Activated B cell treated with CpG ODN at 0.5 μM for 24 hours (primary cell): Measurements from ENCODE around the gene SMR3B. TPM values are rescaled to one million over a fixed set of nuclear protein-coding genes. Genes with fewer than 3 reads are reported as not detected.

Source experiments
- ATAC-seq: fragments of 200-7000 bp; cut with Tn5 transposase; one replicate; pipeline ENCODE4 v1.10.0; 2021; ENCODE audit warnings: low read depth, mild to moderate bottlenecking, moderate library complexity
- CTCF ChIA-PET: fragments of 350-600 bp; sonication (Branson Sonifier 250); formaldehyde crosslinking; loops from one replicate; lab custom pipeline; 2021; ENCODE audit warnings: antibody characterized with exemption; lab: Charles Lee
- POLR2A ChIA-PET: fragments of 350-600 bp; sonication (Branson Sonifier 250); formaldehyde crosslinking; loops from one replicate; lab custom pipeline; 2021; ENCODE audit warnings: antibody characterized with exemption; lab: Charles Lee
- DNase-seq: peaks from one replicate; pipeline ENCODE4 v3.0.0; 2022
- H3K27ac Mint-ChIP-seq: one replicate; pipeline ENCODE4 v1.8.0; 2020; ENCODE audit warnings: mixed read lengths
- H3K27me3 Mint-ChIP-seq: one replicate; pipeline ENCODE4 v1.8.0; 2021; ENCODE audit warnings: mixed read lengths
- H3K36me3 Mint-ChIP-seq: one replicate; pipeline ENCODE4 v1.8.0; 2021; ENCODE audit warnings: low read depth, mixed read lengths
- H3K4me1 Mint-ChIP-seq: one replicate; pipeline ENCODE4 v1.8.0; 2021; ENCODE audit warnings: mixed read lengths
- H3K4me3 Mint-ChIP-seq: one replicate; pipeline ENCODE4 v1.8.0; 2020; ENCODE audit warnings: mild to moderate bottlenecking, mixed read lengths
- H3K9me3 Mint-ChIP-seq: one replicate; pipeline ENCODE4 v1.8.0; 2020; ENCODE audit warnings: mixed read lengths
- CTCF ChIP-seq: fragments of 200-600 bp; IDR thresholded peaks from one replicate; pipeline ENCODE4 v1.8.0; 2022; ENCODE audit warnings: antibody characterized with exemption, mild to moderate bottlenecking
- intact Hi-C: fragments of 100-400 bp; cut with micrococcal nuclease; formaldehyde crosslinking; loops from one replicate; pipeline ENCODE4 v1.15.1; 2024
- total RNA-seq: library from RNA; stranded (reverse); gene quantifications from 2 replicates; pipeline ENCODE4 v1.2.3, GENCODE V29; 2022

SMR3B gene
- total RNA-seq, 1 donor from 2014 or later = not detected

GRCh38 chr4:70359115-70359661 is 23.7 kb upstream of the SMR3B start:
- no peaks in the 10 kb centered on the region for H3K4me1 Mint-ChIP-seq
- POLR2A ChIA-PET = no interaction called here
- H3K27ac Mint-ChIP-seq = no peak overlapping the region
- ATAC-seq = no peak
- intact Hi-C loops = no loop called here
- no peak for TF ChIP-seq CTCF
- CTCF ChIA-PET = no interaction called here
- H3K4me3 Mint-ChIP-seq = no peak overlapping the region
- DNase-seq = no peak
- H3K36me3 Mint-ChIP-seq = no peaks in the 10 kb centered on the region
- H3K27me3 Mint-ChIP-seq = no peaks in the 10 kb centered on the region
- no peaks in the 10 kb centered on the region for H3K9me3 Mint-ChIP-seq

GRCh38 chr4:70360460-70360859 is 22.5 kb upstream of the SMR3B start, which contains the start of gene SMR3A:
Gene SMR3A, plus strand, starts transcription at chr4:70360760. Its CDS starts 1,356 bp downstream, at chr4:70362116.
- no peaks in the 10 kb centered on the region for H3K36me3 Mint-ChIP-seq
- POLR2A ChIA-PET = no interaction called here
- no peaks in the 10 kb centered on the region for H3K9me3 Mint-ChIP-seq
- CTCF ChIA-PET = no interaction called here
- no peaks in the 10 kb centered on the region for H3K4me1 Mint-ChIP-seq
- intact Hi-C loops = no loop called here
- no peak for TF ChIP-seq CTCF
- no peak within 1 kb of the TSS for H3K4me3 Mint-ChIP-seq
- H3K27me3 Mint-ChIP-seq = no peaks in the 10 kb centered on the region
- no peak for ATAC-seq
- H3K27ac Mint-ChIP-seq = no peak within 1 kb of the TSS
- no peak for DNase-seq

- Mint-ChIP-seq H3K4me3 (no peak overlapping the region), H3K4me1 (no peaks in the 10 kb centered on the region), H3K27me3 (no peaks in the 10 kb centered on the region), H3K36me3 (no peaks in the 10 kb centered on the region), H3K9me3 (no peaks in the 10 kb centered on the region), H3K27ac (no peak overlapping the region)
- intact Hi-C loops = no loop called here
- ChIA-PET POLR2A (no interaction called here), CTCF (no interaction called here)
- no peak for TF ChIP-seq CTCF
- ATAC-seq = no peak
- no peak for DNase-seq
Observed at GRCh38 chr4:70364002-70364401, 18.9 kb upstream of the SMR3B start.

- no peak for TF ChIP-seq CTCF
- ATAC-seq = no peak
- intact Hi-C loops = no loop called here
- H3K4me3 Mint-ChIP-seq = no peak overlapping the region
- H3K27me3 Mint-ChIP-seq = no peaks in the 10 kb centered on the region
- no peaks in the 10 kb centered on the region for H3K36me3 Mint-ChIP-seq
- no peaks in the 10 kb centered on the region for H3K9me3 Mint-ChIP-seq
- DNase-seq = no peak
- H3K4me1 Mint-ChIP-seq = no peaks in the 10 kb centered on the region
- H3K27ac Mint-ChIP-seq = no peak overlapping the region
- CTCF ChIA-PET = no interaction called here
- POLR2A ChIA-PET = no interaction called here
Observed at GRCh38 chr4:70365479-70365878, 17.5 kb upstream of the SMR3B start.

- no peak overlapping the region for H3K27ac Mint-ChIP-seq
- TF ChIP-seq CTCF = no peak
- no peak overlapping the region for H3K4me3 Mint-ChIP-seq
- no peaks in the 10 kb centered on the region for H3K9me3 Mint-ChIP-seq
- POLR2A ChIA-PET = no interaction called here
- CTCF ChIA-PET = interaction anchor here (0.7 kb wide), 1 partner anchor 816 kb away, joined by 3 read pairs; no protein-coding TSS in a partner anchor
- no peaks in the 10 kb centered on the region for H3K4me1 Mint-ChIP-seq
- no peaks in the 10 kb centered on the region for H3K36me3 Mint-ChIP-seq
- DNase-seq = no peak
- ATAC-seq = no peak
- no peaks in the 10 kb centered on the region for H3K27me3 Mint-ChIP-seq
- intact Hi-C loops = no loop called here
Observed at GRCh38 chr4:70367813-70368212, 15.1 kb upstream of the SMR3B start.
